Smooth muscle cell (in vitro differentiated cells): ENCODE data around the gene PIK3CB. TPM values are rescaled to one million over a fixed set of nuclear protein-coding genes. Genes with fewer than 3 reads are reported as not detected.
"Not testable (repeated sequence)": the region's sequence is repeated elsewhere in the genome, so short reads cannot be mapped to it uniquely, and the experiment has no call there.

Experiments
- DNase-seq: peaks from one replicate; lab custom pipeline; 2025; ENCODE audit not compliant: unreplicated experiment; lab: John Stamatoyannopoulos, UW
- H2AFZ ChIP-seq: fragments of 200-600 bp; sonication (generic); 2 replicates; pipeline ENCODE4 v1.6.0; 2016; ENCODE audit warnings: antibody characterized with exemption, low read depth, mild to moderate bottlenecking
- H3F3A ChIP-seq: fragments of 200-600 bp; sonication (generic); 2 replicates; pipeline ENCODE4 v1.6.0; 2017; ENCODE audit warnings: antibody characterized with exemption, low read depth
- H3K27ac ChIP-seq: fragments of 200-600 bp; sonication (generic); 2 replicates; pipeline ENCODE4 v1.5.1; 2016; ENCODE audit warnings: low read depth, mild to moderate bottlenecking
- H3K27me3 ChIP-seq: fragments of 200-600 bp; sonication (generic); 2 replicates; pipeline ENCODE4 v1.6.1; 2016; ENCODE audit warnings: low read depth, mild to moderate bottlenecking
- H3K36me3 ChIP-seq: fragments of 200-600 bp; sonication (generic); 2 replicates; pipeline ENCODE4 v1.5.1; 2016; ENCODE audit warnings: low read depth
- H3K4me1 ChIP-seq: fragments of 200-600 bp; sonication (generic); 2 replicates; pipeline ENCODE4 v1.5.1; 2016; ENCODE audit warnings: low read depth
- H3K4me2 ChIP-seq: fragments of 200-600 bp; sonication (generic); 2 replicates; pipeline ENCODE4 v1.6.0; 2016; ENCODE audit warnings: mild to moderate bottlenecking
- H3K4me3 ChIP-seq: fragments of 200-600 bp; sonication (generic); 2 replicates; pipeline ENCODE4 v1.5.1; 2016; ENCODE audit warnings: mild to moderate bottlenecking
- H3K79me2 ChIP-seq: fragments of 200-600 bp; sonication (generic); 2 replicates; pipeline ENCODE4 v1.6.0; 2016; ENCODE audit warnings: low read depth, mild to moderate bottlenecking
- H3K9ac ChIP-seq: fragments of 200-600 bp; sonication (generic); 2 replicates; pipeline ENCODE4 v1.6.0; 2016; ENCODE audit warnings: low read depth
- H3K9me3 ChIP-seq: fragments of 200-600 bp; sonication (generic); replicated peaks from 2 replicates; pipeline ENCODE4 v1.5.1; 2016; ENCODE audit warnings: low read depth
- H4K20me1 ChIP-seq: fragments of 200-600 bp; sonication (generic); 2 replicates; pipeline ENCODE4 v1.6.0; 2016; ENCODE audit warnings: low read depth
- WGBS: methylation state at CpG from one replicate; pipeline ENCODE4 v1.1.7; 2016; ENCODE audit warnings: low lambda C conversion rate; 5-methylcytosine and 5-hydroxymethylcytosine counted together
- polyA plus RNA-seq: library from polyadenylated mRNA; unstranded; fragments of >200 nt; fragmentation: Nextera tagmentation; extraction: Ambion mirVana; gene quantifications from 2 replicates; pipeline ENCODE4 v1.2.1, GENCODE V29; 2016
- total RNA-seq: library from RNA; depleted of rRNA; stranded (reverse); fragments of >200 nt; gene quantifications from 2 replicates; pipeline ENCODE4 v1.2.3, GENCODE V29; 2014
- TF ChIP-seq, protein P1 (sequence below): fragments of 200-600 bp; sonication (generic); IDR thresholded peaks from 2 replicates; pipeline ENCODE4 v1.5.1; 2017; ENCODE audit warnings: borderline replicate concordance, mild to moderate bottlenecking, antibody characterized with exemption; ENCODE audit not compliant: insufficient read depth, poor library complexity, severe bottlenecking

Gene PIK3CB
- total and polyA plus RNA-seq, 2 experiments from 2014 or later: 2.6 to 4.5 TPM

DNA sequence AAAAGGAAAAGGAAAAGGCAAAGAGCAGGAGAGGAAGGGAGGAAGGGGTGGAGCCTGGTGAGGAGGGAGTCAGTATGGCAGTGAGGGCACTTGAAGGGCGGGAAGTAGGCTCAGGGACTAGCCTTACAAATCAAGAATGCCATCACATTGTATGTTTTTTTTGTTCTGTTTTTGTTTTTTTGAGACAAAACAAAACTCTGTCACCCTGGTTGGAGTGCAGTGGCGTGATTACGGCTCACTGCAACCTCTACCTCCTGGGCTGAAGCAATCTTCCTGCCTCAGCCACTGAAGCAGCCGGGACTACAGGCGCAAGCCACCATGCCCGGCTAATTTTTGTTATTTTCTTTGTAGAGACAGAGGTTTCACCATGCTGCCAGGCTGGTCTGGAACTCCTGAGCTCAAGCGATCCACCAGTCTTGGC, 10.5 kb upstream of the PIK3CB start:
- Histone ChIP-seq H3K79me2 (no peaks in the 10 kb centered on the region), H3K4me1 (peaks cover 7% of the 10 kb centered on the region)
- no peak for DNase-seq

DNA sequence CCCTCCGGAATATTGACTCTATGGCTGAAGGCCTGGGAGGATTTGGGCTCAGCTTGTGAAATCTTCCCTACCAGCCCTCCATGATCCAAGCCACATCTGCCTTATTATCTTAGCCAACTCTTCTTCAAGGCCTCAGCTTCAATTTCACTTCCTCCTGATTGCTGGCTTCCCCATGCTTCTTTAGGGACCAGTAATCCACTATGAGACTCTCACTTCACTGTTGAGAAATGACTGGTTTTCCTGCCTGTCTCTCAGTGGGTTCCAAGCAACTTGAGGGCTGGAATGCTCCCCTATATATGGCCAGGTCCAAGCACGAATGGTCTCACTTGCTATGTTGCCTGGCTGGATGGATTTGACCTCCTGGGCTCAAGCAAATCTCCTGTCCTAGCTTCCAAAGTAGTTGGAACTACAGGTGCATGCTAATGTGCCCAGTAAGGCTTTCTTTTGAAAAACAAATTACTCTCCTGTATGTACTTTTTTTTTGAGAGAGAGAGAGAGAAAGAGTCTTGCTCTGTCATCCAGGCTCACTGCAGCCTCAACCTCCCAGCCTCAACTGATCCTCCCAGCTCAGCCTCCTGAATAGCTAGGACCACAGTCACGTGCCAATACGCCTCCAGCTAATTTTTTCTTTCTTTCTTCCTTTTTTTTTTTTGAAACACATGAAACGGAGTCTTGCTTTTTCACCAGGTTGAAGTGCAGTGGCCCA, 7.9 kb upstream of the PIK3CB start:
- no peaks in the 10 kb centered on the region for H3K79me2 ChIP-seq
- no peak overlapping the region for H2AFZ ChIP-seq
- H4K20me1 ChIP-seq: no peaks in the 10 kb centered on the region
- no peaks in the 10 kb centered on the region for H3K36me3 ChIP-seq
- no peaks in the 10 kb centered on the region for H3K27me3 ChIP-seq
- H3K9me3 ChIP-seq: no peaks in the 10 kb centered on the region
- no peak overlapping the region for H3K4me3 ChIP-seq
- H3K27ac ChIP-seq: no peak overlapping the region
- no peaks in the 10 kb centered on the region for H3F3A ChIP-seq
- no peak overlapping the region for H3K4me2 ChIP-seq
- peaks cover 7% of the 10 kb centered on the region for H3K4me1 ChIP-seq
- H3K9ac ChIP-seq: no peak overlapping the region
- 88% methylated on average over 5 of the region's 5 CpGs for WGBS
- no peak for DNase-seq
- TF ChIP-seq, protein P1, sequence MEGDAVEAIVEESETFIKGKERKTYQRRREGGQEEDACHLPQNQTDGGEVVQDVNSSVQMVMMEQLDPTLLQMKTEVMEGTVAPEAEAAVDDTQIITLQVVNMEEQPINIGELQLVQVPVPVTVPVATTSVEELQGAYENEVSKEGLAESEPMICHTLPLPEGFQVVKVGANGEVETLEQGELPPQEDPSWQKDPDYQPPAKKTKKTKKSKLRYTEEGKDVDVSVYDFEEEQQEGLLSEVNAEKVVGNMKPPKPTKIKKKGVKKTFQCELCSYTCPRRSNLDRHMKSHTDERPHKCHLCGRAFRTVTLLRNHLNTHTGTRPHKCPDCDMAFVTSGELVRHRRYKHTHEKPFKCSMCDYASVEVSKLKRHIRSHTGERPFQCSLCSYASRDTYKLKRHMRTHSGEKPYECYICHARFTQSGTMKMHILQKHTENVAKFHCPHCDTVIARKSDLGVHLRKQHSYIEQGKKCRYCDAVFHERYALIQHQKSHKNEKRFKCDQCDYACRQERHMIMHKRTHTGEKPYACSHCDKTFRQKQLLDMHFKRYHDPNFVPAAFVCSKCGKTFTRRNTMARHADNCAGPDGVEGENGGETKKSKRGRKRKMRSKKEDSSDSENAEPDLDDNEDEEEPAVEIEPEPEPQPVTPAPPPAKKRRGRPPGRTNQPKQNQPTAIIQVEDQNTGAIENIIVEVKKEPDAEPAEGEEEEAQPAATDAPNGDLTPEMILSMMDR: no peak

More for the DNA sequence above, 10.5 kb upstream of the PIK3CB start:
- Histone ChIP-seq H3F3A (no peaks in the 10 kb centered on the region), H3K9ac (no peak overlapping the region), H2AFZ (no peak overlapping the region), H3K36me3 (no peaks in the 10 kb centered on the region), H3K4me3 (no peak overlapping the region), H4K20me1 (no peaks in the 10 kb centered on the region), H3K9me3 (no peaks in the 10 kb centered on the region), H3K27me3 (no peaks in the 10 kb centered on the region), H3K4me2 (no peak overlapping the region), H3K27ac (no peak overlapping the region)
- TF ChIP-seq, protein P1: no peak
- WGBS: 66% methylated on average over 7 of the region's 7 CpGs

DNA sequence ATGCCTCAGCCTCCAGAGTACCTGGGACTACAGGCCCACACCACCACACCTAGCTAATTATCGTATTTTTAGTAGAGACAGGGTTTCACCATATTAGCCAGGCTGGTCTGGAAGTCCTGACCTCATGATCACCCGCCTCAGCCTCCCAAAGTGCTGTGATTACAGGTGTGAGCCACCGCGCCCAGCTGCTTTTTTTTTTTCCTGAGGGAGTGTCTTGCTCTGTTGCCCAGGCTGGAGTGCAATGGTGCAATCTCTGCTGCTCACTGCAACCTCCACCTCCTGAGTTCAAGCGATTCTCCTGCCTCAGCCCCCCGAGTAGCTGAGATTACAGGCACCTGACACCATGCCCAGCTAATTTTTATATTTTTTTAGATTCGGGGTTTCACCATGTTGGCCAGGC, 3.7 kb upstream of the PIK3CB start:
- H3K36me3 ChIP-seq, H3K4me3 ChIP-seq: not testable (repeated sequence)
- 97% methylated on average over 7 of the region's 7 CpGs for WGBS

DNA sequence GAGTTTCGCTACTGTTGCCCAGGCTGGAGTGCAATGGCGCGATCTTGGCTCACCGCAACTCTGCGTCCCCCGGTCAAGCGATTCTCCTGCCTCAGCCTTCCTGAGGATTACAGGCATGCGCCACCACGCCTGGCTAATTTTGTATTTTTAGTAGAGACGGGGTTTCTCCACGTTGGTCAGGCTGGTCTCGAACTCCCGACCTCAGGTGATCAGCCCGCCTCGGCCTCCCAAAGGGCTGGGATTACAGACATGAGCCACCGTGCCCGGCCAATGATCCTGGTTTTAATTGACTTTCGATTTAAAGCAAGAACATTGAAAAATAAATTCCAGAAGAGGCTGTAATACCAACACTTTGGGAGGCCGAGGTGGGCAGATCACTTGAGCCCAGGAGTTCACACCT, 1.1 kb upstream of the PIK3CB start:
- not testable (repeated sequence) for H3K9ac ChIP-seq, H3K27me3 ChIP-seq, H2AFZ ChIP-seq, H3F3A ChIP-seq, H3K36me3 ChIP-seq, H3K79me2 ChIP-seq, H3K4me1 ChIP-seq, H3K4me3 ChIP-seq, H3K27ac ChIP-seq, H3K9me3 ChIP-seq, H4K20me1 ChIP-seq, H3K4me2 ChIP-seq, DNase-seq
- WGBS: 96% methylated on average over 19 of the region's 19 CpGs

More for the DNA sequence above, 3.7 kb upstream of the PIK3CB start:
- H3K27ac ChIP-seq, H3K9ac ChIP-seq, H3F3A ChIP-seq, H3K4me1 ChIP-seq, H2AFZ ChIP-seq, H3K4me2 ChIP-seq, H3K9me3 ChIP-seq, H3K27me3 ChIP-seq, DNase-seq, H4K20me1 ChIP-seq, H3K79me2 ChIP-seq: not testable (repeated sequence)

DNA sequence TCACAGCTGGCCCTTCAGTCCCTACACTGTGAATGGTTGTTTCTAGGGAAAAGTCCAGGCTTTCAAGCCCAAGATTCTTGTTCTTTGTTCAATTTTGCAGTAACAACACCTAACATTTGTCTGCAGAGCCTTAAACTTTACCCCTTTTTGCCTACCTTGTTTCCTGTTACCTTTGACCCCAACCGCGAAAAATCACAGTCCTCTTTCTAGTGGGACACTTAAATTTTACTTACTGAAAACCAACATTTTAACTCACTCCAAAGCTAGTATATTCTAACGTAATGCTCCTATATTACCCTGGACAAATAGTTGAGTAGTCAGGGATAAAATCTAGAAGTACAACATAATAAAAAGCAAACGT, 649 bp upstream of the PIK3CB start:
- peak overlapping the region; percentile 77 for H3K4me3 ChIP-seq
- TF ChIP-seq, protein P1: no peak
- peaks cover 7% of the 10 kb centered on the region for H3K4me1 ChIP-seq
- H2AFZ ChIP-seq: peak overlapping the region; percentile 84
- peak overlapping the region; percentile 84 for H3K4me2 ChIP-seq
- DNase-seq: no peak
- H3K27me3 ChIP-seq: no peaks in the 10 kb centered on the region
- H3K79me2 ChIP-seq: peaks cover 8% of the 10 kb centered on the region
- WGBS: 55% methylated on average over 4 of the region's 4 CpGs
- H3F3A ChIP-seq: peaks cover 6% of the 10 kb centered on the region
- peak overlapping the region; percentile 1 for H3K27ac ChIP-seq
- no peaks in the 10 kb centered on the region for H3K36me3 ChIP-seq
- no peaks in the 10 kb centered on the region for H3K9me3 ChIP-seq
- H4K20me1 ChIP-seq: peaks cover 6% of the 10 kb centered on the region
- H3K9ac ChIP-seq: no peak overlapping the region
